Spinal cord (tissue), 10 donors: Measurements from ENCODE around the gene BTK. TPM values are rescaled to one million over a fixed set of nuclear protein-coding genes. Genes with fewer than 3 reads are reported as not detected.
A peak's percentile ranks its signal among the peaks of the same experiment; 100 is the strongest.

Source experiments
- DNase-seq, 6 donors: peaks; one replicate each; pipeline versions ENCODE4 v3.0.0 to v3.0.0-alpha.2; 2013 to 2015; ENCODE audit warnings: low spot score in 6 of 6, low read depth in 4 of 6
- H3K27ac ChIP-seq: one replicate; pipeline ENCODE4 v1.5.1; 2013; ENCODE audit warnings: low read depth, low read length, control low read depth
- H3K27me3 ChIP-seq: one replicate; pipeline ENCODE4 v1.6.1; 2013; ENCODE audit warnings: low read length; ENCODE audit not compliant: control insufficient read depth, insufficient read depth
- H3K36me3 ChIP-seq: one replicate; pipeline ENCODE4 v1.6.1; 2013; ENCODE audit warnings: low read length; ENCODE audit not compliant: control insufficient read depth, insufficient read depth
- H3K4me1 ChIP-seq: one replicate; pipeline ENCODE4 v1.6.1; 2013; ENCODE audit warnings: low read length; ENCODE audit not compliant: control insufficient read depth, insufficient read depth
- H3K4me3 ChIP-seq: one replicate; pipeline ENCODE4 v1.5.1; 2013; ENCODE audit warnings: low read depth, low read length, control low read depth
- H3K9me3 ChIP-seq: one replicate; pipeline ENCODE4 v1.6.1; 2013; ENCODE audit warnings: low read length; ENCODE audit not compliant: control insufficient read depth, insufficient read depth
- WGBS: methylation state at CpG from one replicate; pipeline ENCODE4 v1.1.5; 2013; ENCODE audit warnings: missing lambda C conversion rate; ENCODE audit not compliant: insufficient coverage; 5-methylcytosine and 5-hydroxymethylcytosine counted together
- long read RNA-seq, 4 donors: transcript quantifications; one replicate each; lab custom pipeline, GENCODE V29; 2026
- polyA plus RNA-seq, 2 donors: library from polyadenylated mRNA; unstranded; fragments of 120-200 nt; gene quantifications; one replicate each; pipeline ENCODE4 v1.2.1, GENCODE V29; 2013; ENCODE audit not compliant: insufficient read length in 2 of 2
- total RNA-seq, 2 donors: library from RNA; depleted of rRNA in 1 of 2; stranded (reverse); fragments of 120-200 nt in 1 of 2; fragments of >200 nt in 1 of 2; gene quantifications; one replicate each; pipeline versions ENCODE4 v1.2.3 to v1.2.4, GENCODE V29; 2013 to 2014
- donor health status: healthy.

The BTK gene
- total RNA-seq (1 to 10 TPM; 4.1 to 7.3 TPM), polyA plus RNA-seq (1 to 10 TPM; 4.1 to 6.2 TPM)
- long read RNA-seq, donor 1 = 0 reads
- long read RNA-seq, donor 2, partial matches to known transcripts = 0 of 1 reads
- long read RNA-seq, donor 2, other reads (novel, unspliced or antisense) = 0 of 1 reads
- long read RNA-seq, donor 3, partial matches to known transcripts = 0 of 1 reads
- long read RNA-seq, donor 3, other reads (novel, unspliced or antisense) = 0 of 1 reads
- long read RNA-seq, donor 4, partial matches to known transcripts = 93 of 276 reads
- long read RNA-seq, donor 4, other reads (novel, unspliced or antisense) = 183 of 276 reads

GRCh38 chrX:101385795-101386541, at the start of gene BTK:
TSS of gene BTK (minus strand) at chrX:101386191. CDS start at chrX:101375284, 10,907 bp downstream.
- Histone ChIP-seq H3K9me3 (no peaks in the 10 kb centered on the region), H3K27ac (no peak within 1 kb of the TSS), H3K27me3 (peaks cover 2% of the 10 kb centered on the region), H3K4me1 (peaks cover 3% of the 10 kb centered on the region), H3K4me3 (no peak within 1 kb of the TSS), H3K36me3 (no peaks in the 10 kb centered on the region)
- WGBS = 68% methylated on average over 9 of the region's 9 CpGs
- DNase-seq = no peak

GRCh38 chrX:101430457-101431078, 44.6 kb upstream of the BTK start:
- no peak overlapping the region for H3K4me3 ChIP-seq
- no peak for DNase-seq
- no peaks in the 10 kb centered on the region for H3K4me1 ChIP-seq
- no peak overlapping the region for H3K27ac ChIP-seq
- H3K36me3 ChIP-seq = no peaks in the 10 kb centered on the region
- H3K27me3 ChIP-seq = no peaks in the 10 kb centered on the region
- no peaks in the 10 kb centered on the region for H3K9me3 ChIP-seq
- 63% methylated on average over 1 of the region's 2 CpGs for WGBS

- WGBS = no CpG with 5 or more reads among the region's 1 CpG
- H3K9me3 ChIP-seq = no peaks in the 10 kb centered on the region
- no peak for DNase-seq
- H3K27me3 ChIP-seq = no peaks in the 10 kb centered on the region
- no peak overlapping the region for H3K27ac ChIP-seq
- no peak overlapping the region for H3K4me3 ChIP-seq
- H3K4me1 ChIP-seq = no peaks in the 10 kb centered on the region
- H3K36me3 ChIP-seq = no peaks in the 10 kb centered on the region
These were observed 43.9 kb upstream of the BTK start for GRCh38 chrX:101429934-101430333.

- H3K9me3 ChIP-seq = no peaks in the 10 kb centered on the region
- no peaks in the 10 kb centered on the region for H3K36me3 ChIP-seq
- H3K4me3 ChIP-seq = no peak overlapping the region
- H3K27ac ChIP-seq = no peak overlapping the region
- H3K4me1 ChIP-seq = no peaks in the 10 kb centered on the region
- no peaks in the 10 kb centered on the region for H3K27me3 ChIP-seq
- no peak for DNase-seq
- no CpG with 5 or more reads among the region's 2 CpGs for WGBS
These were observed 42.0 kb upstream of the BTK start for GRCh38 chrX:101427954-101428353.

GRCh38 chrX:101419489-101419888, 33.5 kb upstream of the BTK start:
- no peak for DNase-seq
- Histone ChIP-seq H3K4me3 (no peak overlapping the region), H3K27me3 (peaks cover 10% of the 10 kb centered on the region), H3K27ac (no peak overlapping the region), H3K4me1 (peaks cover 13% of the 10 kb centered on the region), H3K9me3 (no peaks in the 10 kb centered on the region), H3K36me3 (no peaks in the 10 kb centered on the region)
- WGBS = 60% methylated on average over 2 of the region's 2 CpGs

- H3K27ac ChIP-seq = peak overlapping the region; percentile 81
- 19% methylated on average over 40 of the region's 56 CpGs for WGBS
These were observed 32.2 kb upstream of the BTK start for GRCh38 chrX:101417981-101418841.

GRCh38 chrX:101417190-101417589, 31.2 kb upstream of the BTK start:
- peak in 1 of 6 donors; percentile 14 for DNase-seq
- peak overlapping the region; percentile 81 for H3K27ac ChIP-seq
- no CpG with 5 or more reads among the region's 4 CpGs for WGBS
- H3K4me3 ChIP-seq = no peak overlapping the region
- H3K27me3 ChIP-seq = peaks cover 10% of the 10 kb centered on the region
- no peaks in the 10 kb centered on the region for H3K9me3 ChIP-seq
- peaks cover 13% of the 10 kb centered on the region for H3K4me1 ChIP-seq
- H3K36me3 ChIP-seq = peaks cover 3% of the 10 kb centered on the region

More at GRCh38 chrX:101417981-101418841, 32.2 kb upstream of the BTK start:
- DNase-seq = peak in 3 of 6 donors; percentile 39 to 87 (median 87)
- Histone ChIP-seq H3K9me3 (no peaks in the 10 kb centered on the region), H3K4me1 (peaks cover 13% of the 10 kb centered on the region), H3K36me3 (no peaks in the 10 kb centered on the region), H3K27me3 (peaks cover 10% of the 10 kb centered on the region), H3K4me3 (peak overlapping the region; percentile 63)

GRCh38 chrX:101416691-101417090, 30.7 kb upstream of the BTK start:
- H3K27ac ChIP-seq = no peak overlapping the region
- H3K4me1 ChIP-seq = peaks cover 13% of the 10 kb centered on the region
- H3K9me3 ChIP-seq = no peaks in the 10 kb centered on the region
- H3K36me3 ChIP-seq = peaks cover 3% of the 10 kb centered on the region
- H3K4me3 ChIP-seq = no peak overlapping the region
- 74% methylated on average over 7 of the region's 7 CpGs for WGBS
- peaks cover 10% of the 10 kb centered on the region for H3K27me3 ChIP-seq
- DNase-seq = no peak
